GM18951 (cell line): ENCODE results near the gene ATN1.
A peak's percentile ranks its signal among the peaks of the same experiment; 100 is the strongest.

Source experiments
- POLR2A ChIP-seq: IDR thresholded peaks from 4 replicates; pipeline ENCODE4 v1.6.1; 2011; ENCODE audit warnings: mild to moderate bottlenecking; ENCODE audit not compliant: insufficient read length, insufficient read depth; ENCODE audit errors: extremely low read depth
- in situ Hi-C: fragments of 300-500 bp; cut with MboI; formaldehyde crosslinking; loops from one replicate; pipeline ENCODE4 v1.12.0; 2022; ENCODE audit warnings: low sequenced_read_pairs, mixed read lengths, inconsistent platforms; ENCODE audit not compliant: unreplicated experiment

The ATN1 gene

DNA sequence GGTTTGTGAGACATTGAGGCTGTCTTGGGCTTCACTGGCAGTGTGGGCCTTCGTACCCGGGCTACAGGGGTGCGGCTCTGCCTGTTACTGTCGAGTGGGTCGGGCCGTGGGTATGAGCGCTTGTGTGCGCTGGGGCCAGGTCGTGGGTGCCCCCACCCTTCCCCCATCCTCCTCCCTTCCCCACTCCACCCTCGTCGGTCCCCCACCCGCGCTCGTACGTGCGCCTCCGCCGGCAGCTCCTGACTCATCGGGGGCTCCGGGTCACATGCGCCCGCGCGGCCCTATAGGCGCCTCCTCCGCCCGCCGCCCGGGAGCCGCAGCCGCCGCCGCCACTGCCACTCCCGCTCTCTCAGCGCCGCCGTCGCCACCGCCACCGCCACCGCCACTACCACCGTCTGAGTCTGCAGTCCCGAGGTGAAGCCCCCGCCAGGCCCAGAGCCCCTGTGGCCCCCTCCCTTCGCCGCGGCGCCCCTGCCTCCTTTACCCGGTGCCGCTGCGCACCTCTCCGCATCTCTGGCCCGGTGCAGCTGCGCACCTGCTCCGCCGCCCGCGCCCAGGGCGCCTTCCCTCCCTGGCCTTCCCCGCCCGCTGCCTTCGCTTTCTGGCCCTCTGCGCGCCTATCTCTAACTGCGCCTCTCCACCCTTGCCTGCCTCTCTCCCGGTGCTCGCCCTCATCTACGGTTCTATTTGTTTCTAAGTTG is 13.4 kb upstream of the ATN1 start, which contains the start of gene ENO2:
Gene ENO2 (plus strand): TSS at position 335 of the 701 bp plus-strand sequence. CDS start 1,253 bp downstream, outside the sequence.
- peak; percentile 55 for TF ChIP-seq POLR2A
- in situ Hi-C loops, result no loop called here

DNA sequence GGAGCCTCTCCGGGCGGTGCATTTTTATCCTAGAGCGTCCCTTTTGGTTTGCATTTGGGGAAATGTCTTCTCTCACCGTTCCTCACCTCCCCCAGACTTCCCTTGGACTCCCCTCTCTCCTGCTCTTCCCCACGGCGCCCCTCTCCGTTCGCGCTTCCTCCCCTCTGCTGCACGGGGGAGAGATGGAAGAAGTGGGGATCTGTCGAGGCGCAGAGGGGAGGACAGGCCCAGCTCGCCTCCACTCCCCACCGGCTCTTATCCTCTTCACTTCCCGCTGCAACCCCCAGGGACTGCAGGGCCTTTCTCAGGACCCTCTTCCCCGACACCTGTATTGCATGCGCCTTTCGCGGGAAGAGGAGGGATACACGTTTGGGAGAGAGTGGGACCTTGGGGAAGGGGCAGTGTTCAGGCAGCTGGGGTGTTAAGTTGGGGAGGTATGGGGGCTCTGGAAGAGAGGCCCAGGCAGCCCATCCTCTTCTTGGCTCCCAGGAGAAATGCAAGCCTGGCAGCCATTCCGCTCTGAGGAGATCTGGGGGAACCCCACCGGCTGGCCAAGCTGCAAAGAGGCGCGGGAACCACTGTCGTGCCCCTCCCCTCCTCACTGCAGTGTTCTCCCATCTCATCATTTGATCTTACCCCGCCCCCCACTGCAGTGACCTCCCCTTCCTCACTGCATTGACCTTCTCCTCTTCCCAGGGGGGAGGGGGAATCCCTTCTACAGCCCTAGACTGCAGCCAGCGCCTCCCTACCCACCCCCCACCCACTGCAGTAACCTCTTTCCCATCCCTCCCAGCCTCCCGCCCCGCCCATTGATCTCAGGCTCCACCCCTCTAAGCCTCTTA is 12.6 kb upstream of the ATN1 start:
- in situ Hi-C loops, result no loop called here
- no peak for TF ChIP-seq POLR2A

DNA sequence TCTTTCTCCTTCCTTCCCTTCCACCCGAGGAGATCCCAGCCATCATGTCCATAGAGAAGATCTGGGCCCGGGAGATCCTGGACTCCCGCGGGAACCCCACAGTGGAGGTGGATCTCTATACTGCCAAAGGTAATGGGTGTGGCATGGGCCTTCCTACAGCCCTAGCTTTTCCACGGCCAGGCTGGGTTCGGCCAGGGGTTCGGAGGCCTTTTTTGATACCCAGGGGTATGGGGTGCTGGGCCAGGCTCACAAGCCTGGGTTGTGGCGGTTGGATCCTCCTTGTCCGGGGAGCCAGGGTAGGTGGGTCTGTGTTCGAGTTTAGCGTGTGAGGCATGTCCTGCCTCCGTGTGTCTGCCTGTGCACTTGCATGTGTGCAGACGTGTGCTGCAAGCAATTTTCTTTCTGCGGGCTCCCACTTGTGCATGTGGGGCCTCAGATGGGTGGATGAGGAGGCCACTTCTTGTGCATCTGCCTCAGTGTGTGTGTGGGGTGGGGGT is 11.9 kb upstream of the ATN1 start:
- in situ Hi-C loops, result no loop called here
- TF ChIP-seq POLR2A, result no peak

DNA sequence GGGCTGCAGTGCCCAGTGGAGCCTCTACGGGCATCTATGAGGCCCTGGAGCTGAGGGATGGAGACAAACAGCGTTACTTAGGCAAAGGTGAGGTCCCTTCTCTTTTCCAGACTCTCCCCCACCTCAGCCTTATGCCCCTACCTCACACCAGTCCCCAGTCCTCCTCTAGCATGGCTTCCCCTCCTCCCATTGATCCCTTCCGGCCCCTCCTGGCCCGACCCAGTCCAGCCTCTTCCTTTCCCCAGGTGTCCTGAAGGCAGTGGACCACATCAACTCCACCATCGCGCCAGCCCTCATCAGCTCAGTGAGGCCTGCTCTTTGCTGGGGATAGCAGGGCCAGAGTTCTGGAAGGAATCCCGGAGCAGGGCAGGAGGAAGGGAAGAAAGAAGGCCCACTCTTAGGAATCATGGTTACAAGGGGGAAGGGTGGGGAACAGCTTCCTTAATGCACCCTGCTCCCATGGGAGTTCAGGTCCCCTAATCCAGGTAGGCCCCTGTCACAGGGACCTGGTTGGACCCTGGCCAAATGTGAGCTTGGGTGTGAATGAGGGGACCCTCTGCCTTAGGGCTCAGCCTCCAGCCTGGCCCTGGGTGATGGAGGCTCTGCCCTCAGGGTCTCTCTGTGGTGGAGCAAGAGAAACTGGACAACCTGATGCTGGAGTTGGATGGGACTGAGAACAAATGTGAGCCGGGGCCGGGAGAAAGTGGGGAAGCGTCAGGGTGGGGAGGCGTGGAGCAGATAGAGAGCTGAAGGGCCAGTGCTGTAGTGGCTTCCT is 11.1 kb upstream of the ATN1 start:
- in situ Hi-C loops, result no loop called here
- TF ChIP-seq POLR2A, result no peak

DNA sequence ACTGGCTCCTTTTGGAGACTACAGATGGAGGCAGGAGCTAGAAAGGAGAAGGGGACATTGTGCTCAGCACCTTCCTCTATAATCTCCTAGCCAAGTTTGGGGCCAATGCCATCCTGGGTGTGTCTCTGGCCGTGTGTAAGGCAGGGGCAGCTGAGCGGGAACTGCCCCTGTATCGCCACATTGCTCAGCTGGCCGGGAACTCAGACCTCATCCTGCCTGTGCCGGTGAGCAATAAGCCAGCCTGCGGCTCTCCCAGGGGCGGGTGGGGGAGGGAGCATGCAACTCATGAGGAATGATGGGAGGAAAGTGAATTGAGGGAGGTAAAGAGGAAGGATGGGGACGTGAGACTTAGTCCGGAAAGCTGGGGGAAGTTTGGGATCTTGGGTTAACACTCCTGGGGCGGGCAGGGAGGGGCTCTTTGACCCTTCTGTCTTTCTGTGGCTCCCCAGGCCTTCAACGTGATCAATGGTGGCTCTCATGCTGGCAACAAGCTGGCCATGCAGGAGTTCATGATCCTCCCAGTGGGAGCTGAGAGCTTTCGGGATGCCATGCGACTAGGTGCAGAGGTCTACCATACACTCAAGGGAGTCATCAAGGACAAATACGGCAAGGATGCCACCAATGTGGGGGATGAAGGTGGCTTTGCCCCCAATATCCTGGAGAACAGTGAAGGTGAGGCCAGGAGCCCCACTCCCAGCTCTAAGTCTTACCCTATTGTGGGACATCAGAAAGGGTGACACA is 10.1 kb upstream of the ATN1 start:
- TF ChIP-seq POLR2A, result no peak
- in situ Hi-C loops, result no loop called here

DNA sequence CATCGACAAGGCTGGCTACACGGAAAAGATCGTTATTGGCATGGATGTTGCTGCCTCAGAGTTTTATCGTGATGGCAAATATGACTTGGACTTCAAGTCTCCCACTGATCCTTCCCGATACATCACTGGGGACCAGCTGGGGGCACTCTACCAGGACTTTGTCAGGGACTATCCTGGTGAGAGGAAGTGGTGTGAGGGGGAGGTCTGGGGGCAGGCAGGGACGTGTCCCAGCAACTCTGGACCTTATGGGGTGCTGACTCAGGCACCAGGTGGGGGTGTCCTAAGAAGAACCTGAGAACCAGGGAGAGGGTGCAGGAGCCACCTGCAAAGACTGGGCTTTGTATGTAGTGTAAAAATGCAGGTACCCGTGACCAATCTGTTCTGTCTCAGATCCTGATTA is 8.2 kb upstream of the ATN1 start:
- no peak for TF ChIP-seq POLR2A
- in situ Hi-C loops, result no loop called here

DNA sequence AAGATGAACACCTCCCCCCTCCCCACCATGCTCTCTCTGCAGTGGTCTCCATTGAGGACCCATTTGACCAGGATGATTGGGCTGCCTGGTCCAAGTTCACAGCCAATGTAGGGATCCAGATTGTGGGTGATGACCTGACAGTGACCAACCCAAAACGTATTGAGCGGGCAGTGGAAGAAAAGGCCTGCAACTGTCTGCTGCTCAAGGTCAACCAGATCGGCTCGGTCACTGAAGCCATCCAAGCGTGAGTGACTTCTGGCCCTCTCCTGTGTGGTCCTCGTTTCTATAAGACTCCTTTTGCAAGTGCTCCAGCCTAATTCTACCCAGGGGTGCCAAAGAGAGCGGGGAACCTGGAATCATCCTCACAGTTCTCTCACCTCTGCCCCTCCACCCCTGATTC is 6.2 kb upstream of the ATN1 start:
- no peak for TF ChIP-seq POLR2A
- in situ Hi-C loops, result no loop called here

DNA sequence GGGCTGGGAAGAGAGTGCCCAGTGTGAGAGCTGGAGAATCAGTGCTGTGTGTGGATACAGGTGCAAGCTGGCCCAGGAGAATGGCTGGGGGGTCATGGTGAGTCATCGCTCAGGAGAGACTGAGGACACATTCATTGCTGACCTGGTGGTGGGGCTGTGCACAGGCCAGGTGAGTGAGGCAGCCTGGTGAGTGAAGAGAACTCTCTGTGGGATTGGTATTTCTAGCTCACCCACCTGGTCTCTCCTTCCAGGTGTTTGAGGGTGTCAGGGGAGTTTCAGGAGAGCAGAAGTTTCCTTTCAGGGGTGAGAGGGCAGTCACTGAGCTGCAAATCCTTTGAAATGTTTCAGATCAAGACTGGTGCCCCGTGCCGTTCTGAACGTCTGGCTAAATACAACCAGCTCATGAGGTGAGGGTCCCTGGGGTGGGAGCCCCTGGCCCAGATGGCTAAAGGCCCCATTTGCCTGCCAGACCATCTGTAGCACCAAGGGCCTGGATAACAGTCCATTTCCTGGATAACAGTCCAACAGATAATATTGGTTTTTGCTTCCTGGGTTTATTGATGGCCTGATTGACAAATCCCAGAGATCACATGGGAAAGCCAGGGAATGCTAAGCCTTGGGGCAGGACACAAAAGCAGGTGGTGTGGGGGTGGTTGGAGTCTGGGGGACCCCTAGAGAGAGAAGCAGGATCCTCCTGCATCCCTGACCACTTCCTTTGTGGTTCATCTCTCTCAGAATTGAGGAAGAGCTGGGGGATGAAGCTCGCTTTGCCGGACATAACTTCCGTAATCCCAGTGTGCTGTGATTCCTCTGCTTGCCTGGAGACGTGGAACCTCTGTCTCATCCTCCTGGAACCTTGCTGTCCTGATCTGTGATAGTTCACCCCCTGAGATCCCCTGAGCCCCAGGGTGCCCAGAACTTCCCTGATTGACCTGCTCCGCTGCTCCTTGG is 5.5 kb upstream of the ATN1 start:
- no peak for TF ChIP-seq POLR2A
- in situ Hi-C loops, result no loop called here

DNA sequence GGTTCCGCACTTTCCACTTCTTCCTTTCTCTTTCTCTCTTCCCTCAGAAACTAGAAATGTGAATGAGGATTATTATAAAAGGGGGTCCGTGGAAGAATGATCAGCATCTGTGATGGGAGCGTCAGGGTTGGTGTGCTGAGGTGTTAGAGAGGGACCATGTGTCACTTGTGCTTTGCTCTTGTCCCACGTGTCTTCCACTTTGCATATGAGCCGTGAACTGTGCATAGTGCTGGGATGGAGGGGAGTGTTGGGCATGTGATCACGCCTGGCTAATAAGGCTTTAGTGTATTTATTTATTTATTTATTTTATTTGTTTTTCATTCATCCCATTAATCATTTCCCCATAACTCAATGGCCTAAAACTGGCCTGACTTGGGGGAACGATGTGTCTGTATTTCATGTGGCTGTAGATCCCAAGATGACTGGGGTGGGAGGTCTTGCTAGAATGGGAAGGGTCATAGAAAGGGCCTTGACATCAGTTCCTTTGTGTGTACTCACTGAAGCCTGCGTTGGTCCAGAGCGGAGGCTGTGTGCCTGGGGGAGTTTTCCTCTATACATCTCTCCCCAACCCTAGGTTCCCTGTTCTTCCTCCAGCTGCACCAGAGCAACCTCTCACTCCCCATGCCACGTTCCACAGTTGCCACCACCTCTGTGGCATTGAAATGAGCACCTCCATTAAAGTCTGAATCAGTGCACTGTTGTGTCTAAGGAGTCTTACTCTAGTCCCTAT is 4.6 kb upstream of the ATN1 start:
- in situ Hi-C loops, result no loop called here
- TF ChIP-seq POLR2A, result no peak

DNA sequence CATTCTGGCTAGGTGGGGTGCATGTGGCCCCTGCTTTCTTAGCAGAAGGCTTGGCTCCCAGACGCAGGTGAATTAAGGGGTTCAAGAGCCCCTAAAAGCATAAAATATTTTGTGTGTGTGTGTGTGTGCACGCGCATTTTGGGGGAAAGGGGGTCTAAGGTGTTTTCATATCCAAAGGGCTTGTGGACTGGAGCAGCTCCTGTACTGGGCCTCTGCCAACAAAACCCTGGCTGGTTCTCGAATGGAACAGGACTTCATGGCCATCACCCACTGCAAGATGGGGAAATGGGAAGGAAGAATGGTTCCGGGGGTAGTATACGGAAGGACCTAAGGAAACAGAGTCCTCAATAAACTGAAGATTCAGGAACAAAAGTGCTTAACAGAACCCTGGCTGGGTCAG is 3.9 kb upstream of the ATN1 start:
- in situ Hi-C loops, result no loop called here
- TF ChIP-seq POLR2A, result no peak

DNA sequence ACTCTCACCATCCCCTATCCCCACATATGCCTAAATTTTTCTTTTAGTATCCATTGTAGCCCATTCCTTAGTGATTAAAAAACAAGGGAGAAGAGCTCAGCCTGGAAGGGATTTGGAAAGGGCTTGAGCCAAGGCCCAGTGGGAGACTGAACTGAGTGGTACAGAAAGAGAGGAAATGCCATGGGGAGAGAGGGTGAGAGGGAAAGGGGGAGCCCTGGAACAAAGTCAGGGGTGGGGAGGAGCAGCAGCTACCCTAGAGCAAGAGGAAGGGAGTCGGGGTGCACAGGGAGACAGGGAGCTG is 2.6 kb upstream of the ATN1 start:
- no peak for TF ChIP-seq POLR2A
- in situ Hi-C loops, result no loop called here
